Measurements from ENCODE around the gene CD52. TPM values are rescaled to one million over a fixed set of nuclear protein-coding genes. Genes with fewer than 3 reads are reported as not detected.
"Not testable (repeated sequence)": the region's sequence is repeated elsewhere in the genome, so short reads cannot be mapped to it uniquely, and the experiment has no call there.

The CD52 gene
- total RNA-seq, 4 donors from 2014 or later = 1.9 to 22.1 (median 9.4) TPM

- no peak for TF ChIP-seq CTCF (IDR thresholded peaks at IDR 0.05)
- TF ChIP-seq POLR2A (IDR thresholded peaks at IDR 0.05) = no peak
- 92 to 98% methylated on average over 5 of the region's 5 CpGs for WGBS, 2 donors
- Histone ChIP-seq H3K27me3 (peaks cover 0 to 52% (median 0%) of the 10 kb centered on the region in 4 donors), H3K27ac (no peak overlapping the region), H3K4me1 (peaks cover 0 to 13% (median 0%) of the 10 kb centered on the region in 3 donors), H3K9me3 (no peaks in the 10 kb centered on the region), H3K4me3 (no peak overlapping the region), H3K36me3 (peaks cover 0 to 86% (median 0%) of the 10 kb centered on the region in 3 donors)
- DNase-seq = no peak
- intact Hi-C loops (cut with DNase I) = no loop called here
Observed at GRCh38 chr1:26330276-26330675, 12.5 kb downstream of the CD52 start.

GRCh38 chr1:26333312-26333711 lies 15.6 kb downstream of the CD52 start:
- 86 to 88% methylated on average over 8 of the region's 8 CpGs for WGBS, 2 donors
- intact Hi-C loops (cut with DNase I); H3K4me3 ChIP-seq; H3K9me3 ChIP-seq; DNase-seq; H3K27ac ChIP-seq: not testable (repeated sequence)
- H3K27me3 ChIP-seq = peaks cover 0 to 66% (median 0%) of the 10 kb centered on the region in 4 donors
- H3K4me1 ChIP-seq = peaks cover 3 to 26% (median 5%) of the 10 kb centered on the region in 3 donors
- H3K36me3 ChIP-seq = peaks cover 0 to 67% (median 0%) of the 10 kb centered on the region in 3 donors

GRCh38 chr1:26335774-26336476 lies 18.2 kb downstream of the CD52 start:
- WGBS, 2 donors = 2 to 4% methylated on average over 19 to 32 of the region's 41 CpGs

GRCh38 chr1:26336477-26337205 lies 18.9 kb downstream of the CD52 start:
- no peak for DNase-seq
- peak overlapping the region; percentile 47 to 86 (median 72) for H3K27ac ChIP-seq
- intact Hi-C loops (cut with DNase I) = no loop called here
- 39% methylated on average over 6 of the region's 52 CpGs; no CpG with 5 or more reads in 1 of the 2 donors for WGBS, 2 donors
- H3K4me3 ChIP-seq = peak overlapping the region; percentile 30 to 73 (median 53)
- peaks cover 0 to 60% (median 0%) of the 10 kb centered on the region in 3 donors for H3K36me3 ChIP-seq
- H3K4me1 ChIP-seq = peaks cover 3 to 26% (median 5%) of the 10 kb centered on the region in 3 donors
- no peaks in the 10 kb centered on the region for H3K9me3 ChIP-seq
- peaks cover 0 to 45% (median 0%) of the 10 kb centered on the region in 4 donors for H3K27me3 ChIP-seq
- TF ChIP-seq CTCF (IDR thresholded peaks at IDR 0.05) (peak in 1 of 6 experiments; percentile 3), POLR2A (IDR thresholded peaks at IDR 0.05) (no peak)

More at GRCh38 chr1:26335774-26336476, 18.2 kb downstream of the CD52 start:
- intact Hi-C loops (cut with DNase I) = no loop called here
- no peak for DNase-seq
- Histone ChIP-seq H3K4me1 (peaks cover 3 to 26% (median 5%) of the 10 kb centered on the region in 3 donors), H3K4me3 (peak overlapping the region; percentile 30 to 73 (median 53)), H3K27me3 (peaks cover 0 to 52% (median 0%) of the 10 kb centered on the region in 4 donors), H3K27ac (peak overlapping the region; percentile 30 to 86 (median 68)), H3K36me3 (peaks cover 0 to 62% (median 0%) of the 10 kb centered on the region in 3 donors), H3K9me3 (no peaks in the 10 kb centered on the region)
- TF ChIP-seq POLR2A (IDR thresholded peaks at IDR 0.05) (peak in 1 of 4 donors; percentile 7), CTCF (IDR thresholded peaks at IDR 0.05) (no peak)

GRCh38 chr1:26337206-26337535 lies 19.4 kb downstream of the CD52 start:
- H3K27ac ChIP-seq = peak overlapping the region; percentile 47 to 86 (median 72)
- TF ChIP-seq POLR2A (IDR thresholded peaks at IDR 0.05) = no peak
- TF ChIP-seq CTCF (IDR thresholded peaks at IDR 0.05) = no peak
- DNase-seq = no peak
- no peaks in the 10 kb centered on the region for H3K9me3 ChIP-seq
- H3K27me3 ChIP-seq = peaks cover 0 to 42% (median 0%) of the 10 kb centered on the region in 4 donors
- peak overlapping the region in 1 of 4 donors; percentile 54 for H3K4me3 ChIP-seq
- peaks cover 0 to 62% (median 0%) of the 10 kb centered on the region in 3 donors for H3K36me3 ChIP-seq
- intact Hi-C loops (cut with DNase I) = no loop called here
- 82% methylated on average over 3 of the region's 7 CpGs; no CpG with 5 or more reads in 1 of the 2 donors for WGBS, 2 donors
- peaks cover 3 to 26% (median 5%) of the 10 kb centered on the region in 3 donors for H3K4me1 ChIP-seq
